ENCODE results near the gene CEP295NL. TPM values are rescaled to one million over a fixed set of nuclear protein-coding genes. Genes with fewer than 3 reads are reported as not detected.

The CEP295NL gene
- total and polyA plus RNA-seq, 2 of the 13 experiments (the other 11 are each of a cell fraction or from before 2014, with no cell fraction given), result not detected

GRCh38 chr17:78924481-78925151 is 21.6 kb upstream of the CEP295NL start (continued):
- peak; percentile 87 for TF ChIP-seq NFAT5 (CRISPR knock-in tag; IDR thresholded peaks at IDR 0.05)
- TF ChIP-seq ATRX (CRISPR knock-in tag; IDR thresholded peaks at IDR 0.05; ENCODE audit: borderline replicate concordance), result no peak
- TF ChIP-seq PBX2 (CRISPR knock-in tag; IDR thresholded peaks at IDR 0.05), result no peak
- peak; percentile 50; the same call in 1 of the 2 replicates for TF ChIP-seq ZFY (CRISPR knock-in tag; IDR thresholded peaks at IDR 0.05)
- TF ChIP-seq HNF1B (CRISPR knock-in tag; IDR thresholded peaks at IDR 0.05), result no peak
- TF ChIP-seq ZNF512B (CRISPR knock-in tag; IDR thresholded peaks at IDR 0.05; ENCODE audit: borderline replicate concordance), result no peak
- no peak for TF ChIP-seq ATM (IDR thresholded peaks at IDR 0.05; ENCODE audit: borderline replicate concordance)
- TF ChIP-seq GABPB1 (CRISPR knock-in tag; IDR thresholded peaks at IDR 0.05), result no peak
- TF ChIP-seq NFE2L1 (CRISPR knock-in tag; IDR thresholded peaks at IDR 0.05; ENCODE audit: borderline replicate concordance), result no peak
- peak; percentile 45; the same call in 1 of the 2 replicates for TF ChIP-seq YEATS4 (CRISPR knock-in tag; IDR thresholded peaks at IDR 0.05; ENCODE audit: borderline replicate concordance)
- TF ChIP-seq TMF1 (CRISPR knock-in tag; IDR thresholded peaks at IDR 0.05; ENCODE audit: low read depth), result 0 out of 2 replicates have a peak, but pooled peaks have one; percentile 42
- TF ChIP-seq REL (CRISPR knock-in tag; conservative IDR thresholded peaks at IDR 0.05), result 0 out of 2 replicates have a peak, but pooled peaks have one; percentile 13
- TF ChIP-seq MAX (IDR thresholded peaks at IDR 0.05), result peak; percentile 82
- 0 out of 2 replicates have a peak, but pooled peaks have one; percentile 0 for TF ChIP-seq TAF1 (CRISPR knock-in tag; IDR thresholded peaks at IDR 0.05)

Measured in HepG2 (cell line).